Iris pigment epithelial cell (primary cell): ENCODE results near the gene PACS2.
A peak's percentile ranks its signal among the peaks of the same experiment; 100 is the strongest.
"Not testable (repeated sequence)": the region's sequence is repeated elsewhere in the genome, so short reads cannot be mapped to it uniquely, and the experiment has no call there.

Experiments
- DNase-seq: peaks from one replicate; pipeline ENCODE4 v3.0.0-alpha.2; 2011; ENCODE audit warnings: low read depth

Gene PACS2

DNA sequence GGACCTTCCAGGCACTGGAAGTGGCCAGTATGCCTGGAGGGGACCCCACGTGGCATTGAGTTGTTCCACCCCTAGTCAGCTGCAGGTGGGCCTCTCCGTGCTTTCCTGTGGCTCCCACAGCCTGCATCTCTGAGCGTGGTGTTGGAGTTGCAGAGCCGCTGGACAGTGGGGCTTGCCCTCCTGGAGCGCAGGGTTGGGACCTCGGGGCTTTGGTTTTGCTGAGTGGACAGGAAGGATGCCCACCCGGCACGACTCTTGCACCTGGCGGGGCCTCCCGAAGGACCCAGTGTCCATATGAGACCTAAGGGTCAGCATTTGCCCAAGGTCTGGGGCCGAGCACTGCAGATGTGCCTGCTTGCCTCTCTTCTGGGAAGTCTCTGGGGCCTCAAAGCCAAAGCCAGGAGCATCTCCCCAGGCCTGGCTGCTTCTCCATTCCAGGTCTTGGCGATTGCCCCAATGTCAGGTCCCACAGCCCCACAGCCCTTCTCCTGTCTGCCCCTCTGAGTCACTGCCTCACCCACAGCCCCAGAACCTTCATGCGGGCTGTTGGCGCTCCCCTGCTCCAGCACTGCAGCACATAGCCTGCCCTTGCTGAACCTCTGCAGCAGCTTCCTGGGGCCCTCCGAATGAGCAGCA lies 1.5 kb downstream of the PACS2 start:
- no peak for DNase-seq

DNA sequence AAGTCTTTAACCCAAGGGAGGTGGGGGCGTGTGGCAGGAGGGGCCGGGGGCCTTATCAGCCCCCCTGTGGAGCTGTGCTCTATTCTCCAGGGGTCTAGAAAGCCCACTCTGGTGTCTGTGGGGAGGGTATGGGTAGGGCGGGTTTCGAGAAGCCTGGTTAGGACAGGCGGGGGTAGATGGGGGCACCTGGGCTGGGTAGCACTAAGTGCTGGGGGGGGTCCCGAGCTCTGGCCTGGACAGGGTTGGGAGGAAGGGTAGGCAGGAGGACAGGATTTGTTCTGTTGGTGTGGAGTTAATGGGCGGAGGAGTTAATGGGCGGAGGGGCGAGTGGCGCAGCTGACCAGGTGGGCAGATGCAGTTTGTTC lies 2.0 kb downstream of the PACS2 start:
- DNase-seq = no peak

DNA sequence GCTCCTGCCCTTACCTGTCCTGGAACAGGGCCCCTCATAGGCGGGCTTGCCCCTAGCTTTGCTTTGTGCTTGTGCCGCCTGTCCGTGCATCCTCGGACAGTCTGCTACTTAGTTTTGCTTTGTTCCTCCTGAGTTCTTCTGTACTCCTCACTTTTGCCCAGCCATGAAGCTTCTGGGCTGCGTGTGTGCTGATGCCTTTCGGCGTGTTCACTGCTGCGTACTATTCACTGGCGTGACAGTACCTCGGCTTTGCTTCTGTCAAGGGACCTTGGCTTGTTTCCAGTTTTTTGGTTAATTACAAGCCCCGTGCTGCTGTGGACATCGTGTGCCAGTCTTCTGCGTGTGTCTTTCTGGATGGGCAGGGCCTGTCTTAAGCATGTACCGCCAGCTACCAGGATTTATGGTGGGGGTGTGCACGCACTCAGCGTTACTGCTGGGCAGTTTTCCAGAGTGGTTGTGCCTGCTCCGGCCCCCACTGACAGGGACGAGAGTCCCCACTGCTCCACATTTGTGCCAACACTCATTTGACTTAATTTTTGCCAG lies 2.5 kb downstream of the PACS2 start:
- DNase-seq = no peak

DNA sequence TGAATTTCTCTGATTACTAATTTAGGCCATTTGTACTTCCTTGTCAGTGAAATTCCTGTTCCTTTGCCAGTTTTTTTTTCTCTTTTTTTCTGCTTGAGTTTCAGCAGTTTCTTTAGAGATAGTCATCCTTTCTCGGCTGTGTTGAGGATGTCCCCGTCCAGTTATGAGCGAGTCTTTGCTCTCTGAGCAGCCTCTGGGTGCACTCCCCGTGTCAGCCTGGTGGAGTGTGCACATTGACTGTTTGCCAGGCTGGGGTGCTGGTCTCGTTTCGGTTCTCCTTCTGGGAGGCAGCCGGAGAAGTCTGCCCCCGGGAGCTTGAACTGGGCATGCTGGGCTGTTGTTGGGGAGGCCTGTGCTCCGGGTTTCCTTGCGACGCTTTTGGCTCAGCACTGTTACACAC lies 3.0 kb downstream of the PACS2 start:
- peak; percentile 31 for DNase-seq

DNA sequence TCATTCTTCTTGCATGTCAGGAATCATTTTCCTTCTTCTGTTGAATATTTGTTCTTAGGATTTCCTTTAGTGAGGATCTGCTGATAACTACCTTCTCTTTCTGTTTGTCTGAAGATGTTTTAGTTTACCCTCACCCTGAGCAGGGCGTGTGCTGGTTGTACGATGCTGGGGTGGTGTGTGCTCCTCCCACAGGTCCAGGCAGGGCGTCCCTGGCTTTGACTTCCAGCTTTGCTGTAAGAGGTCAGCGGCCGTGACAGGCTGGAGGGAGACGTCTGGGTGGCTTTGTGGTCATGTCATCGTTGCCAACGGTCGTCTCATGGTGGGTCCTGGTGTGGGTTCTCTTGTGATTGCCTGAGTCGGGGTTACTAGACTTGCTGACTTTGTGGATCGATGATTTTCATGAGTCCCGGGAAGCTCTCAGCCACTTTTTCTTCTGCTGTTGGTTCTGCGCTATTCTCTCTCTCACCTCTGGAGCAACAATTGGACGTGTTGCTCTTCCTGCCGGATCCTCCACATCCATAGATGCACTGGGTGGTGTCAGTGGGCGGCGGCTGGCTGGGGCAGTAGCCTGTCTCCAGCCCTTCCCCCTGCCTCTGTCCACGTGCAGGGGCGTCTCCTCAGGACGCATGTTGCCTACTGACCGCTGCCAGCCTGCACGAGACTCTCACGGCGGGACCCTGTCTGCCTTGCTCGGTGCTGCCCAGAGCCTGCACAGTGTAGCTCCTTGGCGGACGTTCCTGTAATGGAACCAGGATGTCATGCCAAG lies 8.4 kb downstream of the PACS2 start:
- DNase-seq = peak; percentile 28

DNA sequence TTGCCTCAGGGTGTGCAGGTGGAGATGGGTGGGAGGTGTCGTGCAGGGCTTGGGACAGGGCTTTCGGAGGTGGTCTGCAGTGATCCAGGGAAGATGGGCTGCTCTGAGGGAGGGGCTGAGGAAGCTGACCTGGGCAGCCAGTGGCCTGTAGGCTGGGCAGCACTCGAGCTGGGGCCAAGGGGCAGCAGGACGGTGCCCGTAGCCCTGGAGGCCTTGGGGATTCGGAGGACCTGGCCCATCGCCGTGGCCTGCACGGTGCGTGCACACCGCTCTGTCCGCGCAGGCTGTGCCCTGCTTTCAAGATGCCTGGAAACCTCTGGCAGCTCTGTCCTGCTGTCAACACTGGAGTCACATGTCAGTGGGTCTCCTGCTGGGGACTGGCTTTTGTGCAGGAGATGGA lies 9.1 kb downstream of the PACS2 start:
- DNase-seq = no peak

DNA sequence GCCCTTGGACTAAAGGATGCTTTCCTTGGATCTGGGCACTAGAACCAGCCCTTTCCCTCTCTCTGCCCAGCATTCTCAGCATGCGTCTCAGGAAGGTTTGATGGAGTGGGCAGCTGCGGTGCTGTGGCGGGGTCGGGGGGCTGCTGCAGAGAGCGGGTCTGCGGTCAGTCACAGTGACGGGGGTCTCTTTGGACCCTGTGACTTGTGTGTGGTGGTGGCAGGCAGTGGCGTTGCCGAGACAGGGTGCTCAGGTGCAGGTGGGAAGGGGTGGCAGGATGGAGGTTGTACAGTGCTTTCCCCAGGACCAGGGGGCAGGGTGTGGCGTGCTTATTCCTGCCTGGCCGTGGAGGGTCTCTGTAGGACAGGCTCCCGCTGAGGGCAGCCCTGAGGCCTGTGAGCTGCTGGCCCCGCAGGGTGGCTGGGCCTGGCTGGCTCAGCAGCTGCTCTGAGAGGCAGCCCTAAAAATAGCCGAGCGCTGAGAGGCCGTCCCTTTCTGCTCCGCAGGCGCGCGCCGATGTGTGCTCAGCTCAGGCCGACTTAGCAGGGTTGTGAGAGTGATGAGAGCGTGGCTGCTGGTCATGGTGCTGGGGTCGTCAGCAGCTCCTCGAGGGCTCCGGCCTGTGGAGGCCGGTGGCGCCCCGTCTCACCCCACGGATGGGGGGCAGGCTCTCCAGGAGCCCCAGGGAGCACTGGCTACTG lies 9.7 kb downstream of the PACS2 start:
- DNase-seq = no peak

DNA sequence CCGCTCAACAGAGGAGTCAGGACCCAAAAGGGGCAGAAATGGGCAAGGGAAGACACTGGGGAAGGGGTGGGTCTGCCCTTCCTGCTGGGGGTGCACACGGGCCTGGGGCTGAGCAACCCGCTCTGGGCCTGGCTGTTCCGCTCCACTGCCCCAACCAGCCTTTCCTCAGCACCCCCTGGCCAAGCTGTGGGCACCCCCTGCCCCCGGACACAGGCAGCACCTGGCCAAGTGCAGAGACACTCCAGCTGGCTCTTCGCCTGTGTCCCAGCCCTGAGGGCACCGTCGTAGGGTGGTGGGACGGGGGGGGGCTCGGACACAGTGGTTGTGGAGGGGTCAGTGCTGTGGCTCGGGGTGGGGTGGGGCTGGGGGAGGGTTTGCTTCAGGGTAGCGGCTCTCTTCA lies 10.3 kb downstream of the PACS2 start:
- DNase-seq = no peak

DNA sequence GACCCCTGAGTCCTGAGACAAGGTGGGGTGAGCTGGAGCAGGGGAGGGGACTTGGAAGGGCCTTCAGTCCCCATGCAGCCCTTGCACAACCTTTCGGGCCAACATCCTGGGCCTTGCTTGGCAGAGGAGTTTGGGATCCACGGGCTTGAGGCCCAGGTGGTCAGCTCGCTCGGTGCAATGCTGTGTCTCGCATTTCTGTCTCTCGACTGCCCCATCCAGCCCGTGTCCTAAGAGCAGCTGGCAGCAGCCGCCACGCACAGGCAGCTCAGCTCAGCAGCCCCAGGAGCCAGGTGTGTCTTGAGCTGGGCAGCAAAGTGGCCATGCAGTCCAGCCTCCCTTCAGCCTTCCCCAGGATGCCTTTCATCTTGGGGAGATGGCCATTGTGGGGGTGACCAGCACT lies 10.8 kb downstream of the PACS2 start:
- DNase-seq = no peak

DNA sequence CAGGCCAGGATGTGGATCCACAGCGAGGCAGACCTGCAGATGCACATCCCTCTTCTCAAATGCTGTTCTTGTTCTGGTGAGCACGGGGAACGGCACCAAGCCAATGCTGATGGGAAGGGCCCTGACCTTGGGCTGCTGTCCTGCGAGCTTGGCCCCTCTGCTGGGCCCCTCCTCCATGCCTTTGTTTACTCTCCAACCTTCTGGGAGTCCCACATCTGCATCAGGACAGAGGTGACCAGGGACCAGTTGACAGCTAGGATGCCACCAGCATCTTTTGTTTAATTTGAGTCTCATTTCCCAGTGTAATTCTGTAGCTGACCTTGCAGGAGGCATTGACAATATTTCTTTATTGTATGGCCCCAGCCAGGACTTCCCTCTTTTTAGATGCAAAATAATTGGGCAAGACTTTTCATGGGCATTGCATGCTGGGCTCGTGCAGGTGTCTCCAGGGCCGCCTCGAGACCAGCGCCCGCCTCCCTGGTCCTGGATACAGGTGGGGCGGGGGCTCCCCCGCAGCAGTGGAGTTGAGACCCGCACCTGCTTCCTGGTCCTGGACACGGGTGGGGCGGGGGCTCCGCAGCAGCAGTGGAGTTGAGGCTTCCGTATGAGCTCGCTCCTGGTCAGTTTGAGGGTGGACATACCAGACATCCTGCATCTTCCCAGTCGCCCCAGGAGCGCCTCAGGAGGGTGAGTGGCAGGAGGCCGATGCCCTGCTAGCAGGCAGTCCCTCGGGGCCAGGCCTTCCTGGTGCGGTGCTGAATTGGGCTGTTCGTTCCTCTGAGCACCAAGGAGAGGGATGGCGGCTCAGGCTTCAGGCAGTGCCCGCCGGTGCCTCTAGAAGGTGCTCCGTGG lies 11.4 kb downstream of the PACS2 start:
- DNase-seq = no peak

DNA sequence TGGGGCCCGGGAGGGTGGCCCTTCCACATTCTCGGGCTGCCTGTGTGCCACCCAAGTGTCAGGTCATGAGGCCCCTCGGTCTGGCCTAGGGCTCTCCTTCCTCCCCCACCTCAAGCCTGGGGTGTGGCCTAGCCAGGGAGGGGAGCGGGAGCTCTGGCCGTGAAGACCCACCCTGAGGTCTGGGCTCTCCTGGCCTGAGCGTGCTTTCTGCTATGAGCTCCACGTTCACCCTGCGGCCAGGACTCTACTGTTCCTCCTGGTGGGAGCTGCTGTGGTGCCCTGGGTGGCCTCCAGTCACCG lies 12.0 kb downstream of the PACS2 start:
- DNase-seq = no peak

DNA sequence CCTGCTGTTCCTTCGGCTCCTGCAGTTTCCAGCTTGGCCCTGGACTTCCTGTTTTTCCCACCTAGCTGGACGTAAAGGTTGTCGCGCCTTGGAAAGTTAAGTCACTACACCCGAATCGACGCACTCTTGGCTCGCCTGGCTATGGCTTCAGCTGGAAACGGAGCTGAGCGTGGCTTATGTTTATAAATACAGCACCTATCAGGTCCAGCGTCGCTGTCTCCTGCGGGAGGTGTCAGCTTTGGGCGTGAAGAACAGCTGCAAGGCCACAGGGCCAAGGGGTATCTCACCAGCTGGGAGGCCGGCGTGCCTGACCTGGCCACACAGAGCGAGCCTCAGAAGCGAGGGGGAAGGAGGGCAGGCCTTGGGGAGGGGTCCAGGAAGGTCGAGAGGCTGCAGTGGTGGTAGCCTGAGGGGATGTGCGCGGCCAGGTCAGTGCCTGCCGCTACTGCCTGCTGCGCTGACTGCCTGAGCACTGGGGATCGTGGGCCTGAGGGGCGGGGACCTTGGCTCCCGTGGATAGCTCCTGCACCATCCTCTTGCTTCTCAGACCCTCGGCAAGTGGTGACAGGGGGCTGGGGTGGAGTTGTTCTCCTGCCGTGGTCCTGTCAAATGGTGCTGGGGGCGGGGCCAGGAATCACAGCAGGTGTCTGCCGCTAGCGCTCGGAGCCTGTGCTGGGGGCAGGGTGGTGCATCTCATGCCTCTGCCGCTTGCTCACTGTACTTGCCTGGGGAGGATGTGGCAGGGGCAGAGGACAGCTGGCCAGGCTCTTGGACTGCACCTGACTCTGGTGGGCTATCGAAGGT lies 12.5 kb downstream of the PACS2 start:
- no peak for DNase-seq

DNA sequence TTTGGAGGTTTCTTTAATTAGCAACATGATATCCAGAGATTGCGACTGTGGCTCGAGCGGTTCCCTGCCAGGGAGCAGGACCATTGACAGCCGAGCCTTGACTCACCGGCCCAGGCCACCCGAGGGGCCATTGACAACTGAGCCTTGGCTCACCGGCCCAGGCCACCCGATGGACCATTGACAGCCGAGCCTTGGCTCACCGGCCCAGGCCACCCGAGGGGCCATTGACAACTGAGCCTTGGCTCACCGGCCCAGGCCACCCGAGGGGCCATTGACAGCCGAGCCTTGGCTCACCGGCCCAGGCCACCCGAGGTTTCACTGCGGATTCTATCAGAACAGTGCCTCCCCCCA lies 13.1 kb downstream of the PACS2 start:
- DNase-seq = not testable (repeated sequence)

DNA sequence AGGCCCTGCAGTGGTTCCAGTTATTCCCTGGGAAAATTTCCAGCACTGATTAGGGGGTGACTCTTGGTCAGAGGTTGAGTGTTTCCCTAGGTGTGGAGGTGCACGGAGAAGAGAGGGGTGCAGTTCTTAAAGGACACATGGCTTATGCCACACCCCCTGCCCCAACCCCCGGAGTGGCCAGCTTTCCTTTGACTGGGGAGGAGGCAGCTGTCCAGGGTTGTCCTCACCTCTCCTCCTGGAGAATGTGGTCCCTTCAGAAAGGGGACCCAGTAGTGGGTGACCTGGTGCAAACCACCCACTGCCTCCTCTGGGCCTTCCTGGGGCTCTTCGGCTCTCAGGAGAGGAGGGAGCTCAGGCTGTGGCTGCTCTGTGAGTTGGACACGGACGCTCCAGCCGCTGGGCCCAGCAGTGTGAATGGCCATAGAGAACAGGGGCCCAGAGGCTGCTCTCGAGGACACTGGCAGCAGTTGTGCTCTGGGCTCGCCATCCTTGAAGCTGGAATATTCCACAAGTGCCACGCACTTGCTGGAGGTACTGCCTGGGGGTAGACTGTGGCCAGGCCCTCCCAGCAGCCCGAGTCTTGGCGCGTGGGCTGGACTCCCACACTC lies 13.6 kb downstream of the PACS2 start:
- no peak for DNase-seq

DNA sequence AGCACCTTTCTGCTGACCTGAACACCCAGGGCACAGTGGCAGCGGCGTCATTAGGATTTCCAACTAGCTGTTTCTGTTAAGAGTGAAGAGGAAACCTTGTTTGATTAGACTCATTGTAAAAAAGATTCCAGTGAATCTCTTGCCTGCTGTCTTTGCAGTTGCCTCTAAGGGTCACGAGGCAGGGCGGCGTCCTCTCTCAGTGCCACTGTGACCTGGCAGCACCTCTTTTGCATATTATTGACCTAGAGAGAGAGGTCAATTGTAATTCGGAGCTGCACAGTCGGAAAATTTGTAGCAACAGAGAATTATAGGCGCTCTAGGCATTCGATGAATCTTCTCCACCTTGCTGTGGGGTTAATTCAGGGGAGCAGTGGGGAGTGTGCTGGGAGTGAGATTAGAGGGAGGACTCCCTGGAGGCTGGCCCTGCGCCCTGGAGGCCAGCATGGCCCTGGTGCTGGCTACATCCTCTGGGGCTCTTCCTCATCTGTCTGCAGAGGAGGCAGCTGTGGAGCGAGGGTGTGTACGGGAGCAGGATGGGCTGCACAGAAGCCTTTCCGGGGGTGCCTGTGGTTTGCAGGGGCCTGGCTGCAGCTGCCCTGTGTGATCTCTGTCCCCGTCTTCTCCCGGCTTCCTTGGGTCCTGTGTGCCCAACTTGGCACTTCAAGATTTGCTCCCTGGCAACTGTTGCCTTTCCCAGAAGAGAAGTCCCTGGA lies 14.3 kb downstream of the PACS2 start:
- DNase-seq = no peak

DNA sequence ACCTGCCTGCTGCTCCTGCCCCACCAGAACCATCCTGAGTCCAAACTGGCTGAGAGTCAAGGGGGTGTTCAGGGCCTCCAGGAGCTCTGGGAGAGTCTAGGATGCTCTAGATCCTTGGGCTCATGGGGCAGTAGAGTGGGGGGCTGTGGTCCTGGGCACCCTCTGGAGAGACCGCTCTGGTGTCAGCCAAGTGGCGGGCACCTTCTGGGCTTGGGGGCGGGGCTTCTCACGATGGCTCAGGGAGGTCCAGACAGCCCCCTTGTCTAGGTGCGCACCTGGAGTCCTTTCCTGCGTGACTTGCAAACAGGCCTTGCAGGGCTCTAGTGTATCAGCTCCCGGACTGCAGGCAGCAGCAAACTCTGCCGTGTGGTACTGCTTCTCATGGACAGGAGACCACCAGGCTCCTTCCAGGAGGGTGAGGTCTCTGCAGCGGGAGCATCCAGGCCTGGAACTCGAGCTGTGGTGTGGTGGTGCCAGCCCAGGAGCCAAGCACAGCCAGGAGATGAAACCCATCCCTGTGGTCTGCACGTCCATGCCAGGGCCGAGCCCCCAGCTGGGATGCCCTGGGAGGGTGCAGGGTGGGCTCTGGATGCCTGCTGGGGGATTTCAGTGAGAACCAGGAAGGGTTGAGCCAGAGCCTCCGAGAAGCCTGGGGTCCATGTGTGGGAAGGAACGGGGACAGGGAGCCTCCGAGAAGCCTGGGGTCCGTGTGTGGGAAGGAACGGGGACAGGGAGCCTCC lies 15.0 kb downstream of the PACS2 start:
- DNase-seq = no peak

DNA sequence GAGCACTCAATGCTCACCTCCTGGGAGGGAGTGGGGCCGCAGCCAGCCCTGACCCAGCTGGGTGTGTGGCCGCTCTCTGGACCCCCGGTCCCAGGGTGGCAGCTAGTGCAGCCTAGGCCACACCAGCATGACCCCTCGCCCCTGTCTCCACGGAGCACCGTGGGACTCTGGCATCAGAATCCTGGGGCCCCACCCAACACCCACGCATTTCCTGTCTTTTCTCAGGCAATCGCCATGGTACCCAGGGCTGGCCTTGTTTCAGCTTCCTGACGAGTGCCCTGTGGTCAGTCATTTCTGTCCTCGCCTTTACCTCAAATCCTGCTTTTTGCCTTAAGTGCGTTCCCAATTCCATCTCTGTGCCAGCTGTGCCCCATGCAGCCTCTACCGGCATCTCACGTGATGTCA lies 15.9 kb downstream of the PACS2 start:
- DNase-seq = peak; percentile 40

DNA sequence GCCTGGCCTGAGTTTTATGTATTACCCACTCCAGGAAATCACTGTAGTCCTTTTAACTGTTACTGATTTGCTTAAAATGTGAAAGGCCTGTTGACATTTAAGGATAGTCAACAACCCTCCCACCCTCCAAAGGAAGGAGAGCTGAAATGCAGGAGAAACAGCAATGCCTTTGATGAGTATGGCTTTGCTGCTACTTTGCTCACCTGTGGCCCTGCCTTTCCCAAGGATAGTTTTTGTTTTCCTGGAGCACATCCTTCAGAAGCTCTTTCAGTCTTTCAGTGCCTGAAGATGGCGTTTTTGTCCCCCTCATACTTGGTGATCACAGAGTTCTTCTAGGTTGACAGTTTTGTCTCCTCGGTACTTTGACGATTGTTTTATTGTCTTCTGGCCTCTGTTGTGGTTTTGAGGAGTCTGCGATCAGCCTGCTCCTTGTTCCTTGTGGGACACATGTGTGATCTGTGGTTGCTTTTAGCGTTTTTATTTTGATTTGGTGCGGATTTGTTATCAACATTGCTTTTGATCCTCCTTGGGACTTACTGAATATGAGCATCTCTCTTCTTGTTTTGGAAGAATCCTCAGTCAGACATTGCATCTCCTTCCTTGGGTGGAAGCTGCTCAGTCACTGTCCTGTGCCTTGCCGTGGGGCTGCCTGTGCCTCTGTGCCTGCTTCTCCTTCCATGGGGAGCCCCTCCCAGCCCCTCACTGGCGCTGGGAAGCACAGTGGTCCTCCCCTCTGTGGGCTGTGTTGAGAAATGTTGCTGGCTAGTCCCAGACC lies 17.2 kb downstream of the PACS2 start:
- DNase-seq = no peak

DNA sequence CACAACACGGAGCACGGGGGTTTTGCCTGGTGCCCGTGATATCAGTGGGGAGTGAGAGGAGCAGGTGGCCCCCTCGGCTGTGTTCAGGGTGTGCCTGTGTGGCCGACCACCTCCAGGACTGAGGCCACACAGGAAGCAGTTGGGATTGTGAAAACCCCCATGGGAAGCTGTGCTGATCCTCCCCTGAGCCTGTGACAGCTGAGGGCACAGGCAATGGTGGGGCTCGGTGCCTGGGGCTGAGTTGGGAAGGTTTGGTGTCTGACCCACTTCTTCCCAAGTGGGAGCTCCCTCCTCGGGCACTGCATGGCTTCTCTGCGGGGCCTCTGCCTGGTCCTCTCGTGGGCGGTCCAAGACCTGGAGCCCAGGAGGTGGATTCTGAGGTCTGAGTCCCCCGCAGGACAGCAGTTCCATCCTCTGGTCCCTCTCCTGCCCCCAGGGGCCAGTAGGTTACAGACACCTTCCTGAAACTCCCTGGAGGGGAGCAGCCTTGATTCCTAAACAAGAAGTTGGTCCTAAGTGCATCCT lies 17.9 kb downstream of the PACS2 start:
- DNase-seq = no peak
